Small intestine (tissue), 7 donors: ENCODE results near the gene NFATC2. TPM values are rescaled to one million over a fixed set of nuclear protein-coding genes. Genes with fewer than 3 reads are reported as not detected.

ENCODE experiments used
- DNase-seq, 2 donors: peaks; one replicate each; pipeline versions ENCODE4 v3.0.0 to v3.0.0-alpha.2; 2013
- FAIRE-seq: peaks from 2 replicates; lab custom pipeline; 2012; peaks lifted over from hg19 to GRCh38; lab: Jason Lieb, UNC
- H3K27ac ChIP-seq, 3 donors: one replicate each; pipeline ENCODE4 v1.5.1; 2013; ENCODE audit warnings: low read length in 2 of 3, mild to moderate bottlenecking in 2 of 3, control low read depth in 1 of 3, inconsistent platforms in 1 of 3, low read depth in 1 of 3, moderate library complexity in 1 of 3
- H3K27me3 ChIP-seq, 3 donors: one replicate each; pipeline ENCODE4 v1.6.1; 2013; ENCODE audit warnings: low read length in 3 of 3, inconsistent platforms in 1 of 3; ENCODE audit not compliant: control insufficient read depth in 3 of 3, insufficient read depth in 3 of 3
- H3K36me3 ChIP-seq, 3 donors: one replicate each; pipeline ENCODE4 v1.6.1; 2013; ENCODE audit warnings: low read length in 3 of 3, inconsistent platforms in 1 of 3, low read depth in 1 of 3, mild to moderate bottlenecking in 1 of 3, moderate library complexity in 1 of 3; ENCODE audit not compliant: control insufficient read depth in 3 of 3, insufficient read depth in 2 of 3
- H3K4me1 ChIP-seq, 3 donors: one replicate each; pipeline ENCODE4 v1.6.1; 2013; ENCODE audit warnings: low read length in 2 of 3, inconsistent platforms in 1 of 3, low read depth in 1 of 3, mild to moderate bottlenecking in 1 of 3, moderate library complexity in 1 of 3; ENCODE audit not compliant: control insufficient read depth in 3 of 3, insufficient read depth in 2 of 3
- H3K4me3 ChIP-seq, 3 donors: one replicate each; pipeline ENCODE4 v1.5.1; 2013; ENCODE audit warnings: low read length in 3 of 3, control low read depth in 1 of 3, inconsistent platforms in 1 of 3, low read depth in 1 of 3, mild to moderate bottlenecking in 1 of 3, moderate library complexity in 1 of 3
- H3K9me3 ChIP-seq, 2 donors: one replicate each; pipeline ENCODE4 v1.6.1; 2013; ENCODE audit warnings: low read depth in 1 of 2, low read length in 1 of 2; ENCODE audit not compliant: control insufficient read depth in 2 of 2, insufficient read depth in 1 of 2
- WGBS, 3 donors: extraction: QIAGEN DNeasy Blood & Tissue Kit; methylation state at CpG; one replicate each; pipeline ENCODE4 v1.1.7; 2013; 5-methylcytosine and 5-hydroxymethylcytosine counted together
- polyA plus RNA-seq, 4 donors: library from polyadenylated mRNA; stranded (reverse) in 3 of 4; unstranded in 1 of 4; fragments of 200-250 nt in 3 of 4; fragments of 120-200 nt in 1 of 4; gene quantifications; one replicate each; pipeline versions ENCODE4 v1.2.1 to v1.2.3, GENCODE V29; 2013
- donor health status: healthy with polysubstance abuse.
- donor health status: control.
- donor health status: control.
- donor health status: Bipolar disorder and iron deficiency.
- donor health status: healthy.

Gene NFATC2
- polyA plus RNA-seq, 4 donors: 3.1 to 19.4 (median 6.2) TPM

- H3K27me3 ChIP-seq: peaks cover 0 to 14% (median 4%) of the 10 kb centered on the region in 3 donors
- 31 to 45% (median 41%) methylated on average over 14 of the region's 14 CpGs for WGBS, 3 donors
- FAIRE-seq: no peak
- H3K36me3 ChIP-seq: no peaks in the 10 kb centered on the region
- peaks cover 0 to 3% of the 10 kb centered on the region in 2 donors for H3K9me3 ChIP-seq
- H3K4me3 ChIP-seq: no peak overlapping the region
- peaks cover 1 to 21% (median 14%) of the 10 kb centered on the region in 3 donors for H3K4me1 ChIP-seq
- no peak for DNase-seq
- no peak overlapping the region for H3K27ac ChIP-seq
Observed at GRCh38 chr20:51565298-51566144, 23.0 kb upstream of the NFATC2 start.

DNA sequence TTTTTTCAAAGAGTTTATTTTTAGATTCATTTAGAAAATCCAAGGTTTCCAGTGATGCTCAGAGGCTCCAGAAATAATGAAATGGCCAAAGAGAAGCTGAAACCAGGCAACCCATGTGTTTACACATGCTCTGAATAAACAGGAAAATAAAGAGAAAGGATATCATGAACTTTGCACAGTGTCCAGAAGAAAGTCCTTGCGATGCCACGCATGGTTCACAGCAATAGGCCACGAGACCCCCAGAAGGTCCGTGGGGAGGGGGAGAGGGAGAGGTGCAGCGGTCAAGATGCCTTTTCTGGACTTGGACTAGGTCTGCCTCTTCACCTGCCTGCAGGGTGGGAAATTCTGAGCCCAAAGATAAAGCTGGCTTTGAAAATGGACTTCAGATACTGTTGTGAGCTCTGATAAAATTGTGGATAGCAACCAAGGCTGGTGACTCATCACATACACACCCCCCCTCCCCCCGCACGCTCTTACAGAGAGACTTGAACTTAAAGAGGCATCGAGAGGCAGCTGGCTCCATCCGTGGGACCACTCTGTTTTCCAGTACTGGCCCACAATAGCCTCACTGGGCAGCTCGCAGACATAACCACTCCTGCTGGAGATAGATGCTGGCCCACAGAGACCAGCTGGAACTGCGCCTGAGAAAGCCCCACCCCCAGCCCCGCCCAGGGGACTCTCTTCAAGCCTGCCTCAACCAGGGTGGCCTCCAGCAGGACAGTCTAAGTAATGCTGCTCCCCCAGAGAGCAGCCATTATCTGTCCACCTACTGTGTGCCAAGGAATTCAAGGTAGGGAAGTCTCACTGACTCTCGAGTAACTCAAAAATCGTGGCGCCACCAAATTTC is 21.2 kb upstream of the NFATC2 start:
- FAIRE-seq (no peak), DNase-seq (peak; percentile 74 to 78)
- H3K27me3 ChIP-seq: peaks cover 0 to 19% (median 7%) of the 10 kb centered on the region in 3 donors
- no peaks in the 10 kb centered on the region for H3K36me3 ChIP-seq
- WGBS, 3 donors: 25 to 36% (median 30%) methylated on average over 15 of the region's 15 CpGs
- H3K4me3 ChIP-seq: no peak overlapping the region
- H3K27ac ChIP-seq: peak overlapping the region in 2 of 3 donors; percentile 76 to 87
- H3K9me3 ChIP-seq: peaks cover 0 to 7% of the 10 kb centered on the region in 2 donors
- peaks cover 3 to 28% (median 19%) of the 10 kb centered on the region in 3 donors for H3K4me1 ChIP-seq

DNA sequence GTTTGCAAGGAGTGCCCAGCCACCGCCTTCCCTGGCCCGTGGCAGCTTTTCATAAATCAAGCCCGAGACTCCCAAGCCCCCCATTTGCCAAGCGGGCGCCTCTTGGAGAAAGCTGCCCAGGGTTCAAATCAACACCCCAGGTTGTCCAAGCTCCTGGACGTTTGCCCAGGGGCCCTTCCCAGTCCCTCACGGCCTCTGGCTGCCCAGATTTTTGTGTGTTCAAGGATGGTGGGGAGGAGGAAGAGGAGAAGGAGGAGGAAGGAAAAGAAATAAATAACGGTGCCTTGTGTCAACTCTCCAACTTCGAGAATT is 20.6 kb upstream of the NFATC2 start:
- H3K36me3 ChIP-seq: no peaks in the 10 kb centered on the region
- peak overlapping the region in 2 of 3 donors; percentile 76 to 85 for H3K27ac ChIP-seq
- 4 to 5% (median 5%) methylated on average over 9 of the region's 9 CpGs for WGBS, 3 donors
- FAIRE-seq: no peak
- H3K4me1 ChIP-seq: peaks cover 3 to 28% (median 19%) of the 10 kb centered on the region in 3 donors
- H3K4me3 ChIP-seq: peak overlapping the region in 1 of 3 donors; percentile 17
- peaks cover 0 to 5% of the 10 kb centered on the region in 2 donors for H3K9me3 ChIP-seq
- DNase-seq: no peak
- peaks cover 0 to 19% (median 7%) of the 10 kb centered on the region in 3 donors for H3K27me3 ChIP-seq

DNA sequence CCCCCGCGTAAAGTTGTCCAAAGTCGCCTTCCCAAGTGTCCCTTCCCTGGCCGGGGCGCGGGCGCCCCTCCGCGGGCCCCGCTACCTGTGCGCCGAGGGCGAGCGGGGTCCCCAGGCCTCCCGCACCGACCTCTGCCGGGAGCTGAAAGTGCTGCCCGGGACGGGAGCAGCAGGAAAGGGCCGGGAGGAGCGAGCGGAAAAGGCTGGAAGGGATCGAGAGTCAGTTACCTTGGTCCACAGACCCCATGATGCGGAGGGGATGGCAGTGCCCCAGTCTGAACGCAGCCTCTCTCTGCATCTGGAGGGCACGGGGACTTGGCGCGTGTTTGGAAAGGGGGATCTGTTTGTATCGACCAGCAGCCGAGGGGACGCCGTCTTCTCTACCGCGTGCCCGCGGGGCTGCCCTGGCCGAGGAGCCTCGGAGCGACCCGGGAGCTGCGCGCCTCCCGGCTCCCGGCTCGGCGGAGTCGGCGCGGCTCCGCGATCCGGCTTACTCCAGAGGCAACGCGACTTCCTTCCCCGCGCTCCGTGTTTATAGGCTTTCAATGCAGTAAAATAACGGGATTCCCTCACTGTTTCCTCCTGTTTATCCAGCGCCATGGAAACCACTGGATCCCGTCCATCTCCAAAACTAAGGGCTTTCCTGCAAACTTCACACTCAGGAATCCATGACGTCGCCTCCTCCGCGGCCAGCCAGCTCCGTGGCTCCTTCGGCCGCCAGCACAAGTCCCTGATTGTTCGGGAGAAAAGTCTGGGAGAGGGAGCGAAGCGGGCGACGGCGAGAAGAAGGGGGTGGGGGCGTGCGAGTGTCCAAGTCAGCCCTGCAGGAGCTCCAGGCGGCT is 20.0 kb upstream of the NFATC2 start:
- Histone ChIP-seq H3K27me3 (peaks cover 0 to 19% (median 7%) of the 10 kb centered on the region in 3 donors), H3K4me3 (peak overlapping the region in 2 of 3 donors; percentile 31 to 42), H3K27ac (peak overlapping the region; percentile 32 to 85 (median 76)), H3K9me3 (peaks cover 0 to 4% of the 10 kb centered on the region in 2 donors), H3K36me3 (no peaks in the 10 kb centered on the region), H3K4me1 (peaks cover 3 to 28% (median 19%) of the 10 kb centered on the region in 3 donors)
- DNase-seq (peak; percentile 48 to 86), FAIRE-seq (no peak)
- WGBS, 3 donors: 1 to 2% (median 1%) methylated on average over 70 to 76 of the region's 76 CpGs

DNA sequence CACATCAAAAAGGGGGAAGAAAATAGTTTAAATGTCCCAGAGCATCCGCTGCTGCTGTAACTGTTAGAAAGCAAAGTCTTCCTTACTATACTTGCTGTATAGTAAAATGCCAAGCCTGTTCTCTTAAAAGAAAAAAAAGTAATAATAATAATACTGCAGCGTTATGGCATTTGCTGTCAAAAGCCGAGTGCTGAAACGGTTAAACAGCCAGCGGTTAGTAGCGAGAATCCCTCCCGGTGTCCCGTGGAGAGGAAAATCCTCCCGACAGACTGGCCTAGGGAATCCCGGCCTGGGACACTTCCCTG is 19.5 kb upstream of the NFATC2 start:
- FAIRE-seq: no peak
- DNase-seq: no peak

GRCh38 chr20:51560550-51561307 is 18.2 kb upstream of the NFATC2 start:
- no peak for FAIRE-seq
- H3K9me3 ChIP-seq: peaks cover 0 to 4% of the 10 kb centered on the region in 2 donors
- DNase-seq: peak in 1 of 2 donors; percentile 12
- peaks cover 3 to 28% (median 16%) of the 10 kb centered on the region in 3 donors for H3K4me1 ChIP-seq
- H3K36me3 ChIP-seq: no peaks in the 10 kb centered on the region
- peak overlapping the region in 1 of 3 donors; percentile 42 for H3K4me3 ChIP-seq
- WGBS, 3 donors: 9 to 24% (median 24%) methylated on average over 16 of the region's 16 CpGs
- peak overlapping the region in 1 of 3 donors; percentile 21 for H3K27ac ChIP-seq
- H3K27me3 ChIP-seq: peaks cover 0 to 19% (median 7%) of the 10 kb centered on the region in 3 donors

More for the DNA sequence above, 19.5 kb upstream of the NFATC2 start:
- WGBS, 3 donors: 1 to 3% (median 2%) methylated on average over 10 of the region's 10 CpGs
- Histone ChIP-seq H3K9me3 (peaks cover 0 to 4% of the 10 kb centered on the region in 2 donors), H3K36me3 (no peaks in the 10 kb centered on the region), H3K27ac (peak overlapping the region; percentile 32 to 82 (median 76)), H3K4me1 (peaks cover 3 to 28% (median 19%) of the 10 kb centered on the region in 3 donors), H3K4me3 (peak overlapping the region in 2 of 3 donors; percentile 31 to 42), H3K27me3 (peaks cover 0 to 19% (median 7%) of the 10 kb centered on the region in 3 donors)

DNA sequence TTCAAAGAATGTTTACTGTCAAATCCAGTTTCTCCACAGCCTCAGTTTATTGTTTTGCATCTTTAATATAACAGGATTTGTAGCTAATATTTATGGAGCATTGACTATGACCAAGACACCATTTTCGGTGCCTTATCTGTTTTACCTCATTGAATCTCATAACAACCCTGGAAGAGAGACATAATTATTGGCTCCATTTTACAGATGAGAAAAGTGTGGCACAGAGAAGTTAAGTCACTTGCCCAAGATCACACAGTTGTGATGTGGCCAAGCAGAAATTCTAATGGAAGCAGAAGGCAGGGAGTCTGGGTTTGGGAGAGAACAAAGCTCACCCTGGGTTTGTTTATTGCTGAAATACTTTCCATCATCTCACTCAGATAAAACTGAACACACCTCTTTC is 17.5 kb upstream of the NFATC2 start:
- Histone ChIP-seq H3K36me3 (no peaks in the 10 kb centered on the region), H3K9me3 (peaks cover 0 to 6% of the 10 kb centered on the region in 2 donors), H3K27me3 (peaks cover 0 to 16% (median 7%) of the 10 kb centered on the region in 3 donors), H3K4me3 (no peak overlapping the region), H3K4me1 (peaks cover 3 to 28% (median 16%) of the 10 kb centered on the region in 3 donors), H3K27ac (no peak overlapping the region)
- DNase-seq (no peak), FAIRE-seq (no peak)
- 39 to 75% (median 53%) methylated on average over 1 of the region's 1 CpG for WGBS, 3 donors
